IPS-20b (cell line): ENCODE measurements around the gene ZNF668.

Experiments used
- H3K27ac ChIP-seq: one replicate; pipeline ENCODE4 v1.5.1; 2013; ENCODE audit warnings: low read length
- H3K27me3 ChIP-seq: 2 replicates; pipeline ENCODE4 v1.6.1; 2013; ENCODE audit warnings: mild to moderate bottlenecking, low read length, inconsistent platforms; ENCODE audit not compliant: insufficient read depth
- H3K36me3 ChIP-seq: 2 replicates; pipeline ENCODE4 v1.6.1; 2013; ENCODE audit warnings: low read depth, mild to moderate bottlenecking, inconsistent platforms, low read length, moderate library complexity; ENCODE audit not compliant: insufficient read depth
- H3K4me1 ChIP-seq: 2 replicates; pipeline ENCODE4 v1.6.1; 2013; ENCODE audit warnings: mild to moderate bottlenecking, control low read depth, inconsistent platforms, low read length, moderate library complexity; ENCODE audit not compliant: insufficient read depth
- H3K4me3 ChIP-seq: 2 replicates; pipeline ENCODE4 v1.5.1; 2013; ENCODE audit warnings: mild to moderate bottlenecking, low read length, inconsistent platforms
- H3K9ac ChIP-seq: 2 replicates; pipeline ENCODE4 v1.6.1; 2013; ENCODE audit warnings: low read depth, mild to moderate bottlenecking, inconsistent platforms, low read length, moderate library complexity
- H3K9me3 ChIP-seq: 2 replicates; pipeline ENCODE4 v1.6.1; 2013; ENCODE audit warnings: mild to moderate bottlenecking, low read depth, low read length, inconsistent platforms; ENCODE audit not compliant: insufficient read depth

Gene ZNF668

GRCh38 chr16:31083981-31084380, 9.9 kb upstream of the ZNF668 start:
- no peak overlapping the region for H3K27ac ChIP-seq

GRCh38 chr16:31083556-31083955, 9.5 kb upstream of the ZNF668 start:
- Histone ChIP-seq H3K36me3 (peaks cover 44% of the 10 kb centered on the region), H3K27ac (no peak overlapping the region), H3K27me3 (no peaks in the 10 kb centered on the region), H3K4me1 (no peaks in the 10 kb centered on the region), H3K9ac (no peak overlapping the region), H3K9me3 (no peaks in the 10 kb centered on the region), H3K4me3 (no peak overlapping the region)

More at GRCh38 chr16:31083981-31084380, 9.9 kb upstream of the ZNF668 start:
- Histone ChIP-seq H3K4me1 (no peaks in the 10 kb centered on the region), H3K36me3 (peaks cover 43% of the 10 kb centered on the region), H3K27me3 (no peaks in the 10 kb centered on the region), H3K9me3 (no peaks in the 10 kb centered on the region), H3K9ac (no peak overlapping the region), H3K4me3 (no peak overlapping the region)

GRCh38 chr16:31083081-31083480, 9.0 kb upstream of the ZNF668 start:
- Histone ChIP-seq H3K9me3 (no peaks in the 10 kb centered on the region), H3K27me3 (no peaks in the 10 kb centered on the region), H3K4me1 (no peaks in the 10 kb centered on the region), H3K36me3 (peaks cover 49% of the 10 kb centered on the region), H3K4me3 (no peak overlapping the region), H3K9ac (no peak overlapping the region), H3K27ac (no peak overlapping the region)

- Histone ChIP-seq H3K9me3 (no peaks in the 10 kb centered on the region), H3K27ac (no peak overlapping the region), H3K4me1 (no peaks in the 10 kb centered on the region), H3K36me3 (peaks cover 55% of the 10 kb centered on the region), H3K27me3 (no peaks in the 10 kb centered on the region), H3K4me3 (no peak overlapping the region), H3K9ac (no peak overlapping the region)
These were observed 8.5 kb upstream of the ZNF668 start for GRCh38 chr16:31082368-31083045.

- Histone ChIP-seq H3K27me3 (no peaks in the 10 kb centered on the region), H3K9me3 (no peaks in the 10 kb centered on the region), H3K9ac (no peak overlapping the region), H3K36me3 (peaks cover 63% of the 10 kb centered on the region), H3K4me1 (no peaks in the 10 kb centered on the region), H3K4me3 (no peak overlapping the region), H3K27ac (no peak overlapping the region)
These were observed 7.7 kb upstream of the ZNF668 start for GRCh38 chr16:31081428-31082351.

- Histone ChIP-seq H3K9ac (no peak overlapping the region), H3K9me3 (no peaks in the 10 kb centered on the region), H3K27me3 (no peaks in the 10 kb centered on the region), H3K27ac (no peak overlapping the region), H3K36me3 (peaks cover 70% of the 10 kb centered on the region), H3K4me1 (no peaks in the 10 kb centered on the region), H3K4me3 (no peak overlapping the region)
These were observed 6.8 kb upstream of the ZNF668 start for GRCh38 chr16:31080756-31081419.

GRCh38 chr16:31080035-31080629, 6.1 kb upstream of the ZNF668 start:
- no peak overlapping the region for H3K27ac ChIP-seq
- H3K4me3 ChIP-seq: no peak overlapping the region
- H3K4me1 ChIP-seq: no peaks in the 10 kb centered on the region
- H3K36me3 ChIP-seq: peaks cover 70% of the 10 kb centered on the region
- no peaks in the 10 kb centered on the region for H3K27me3 ChIP-seq
- H3K9ac ChIP-seq: no peak overlapping the region
- no peaks in the 10 kb centered on the region for H3K9me3 ChIP-seq

- Histone ChIP-seq H3K36me3 (peaks cover 70% of the 10 kb centered on the region), H3K27ac (no peak overlapping the region), H3K4me1 (no peaks in the 10 kb centered on the region), H3K4me3 (no peak overlapping the region), H3K9ac (no peak overlapping the region), H3K9me3 (no peaks in the 10 kb centered on the region), H3K27me3 (no peaks in the 10 kb centered on the region)
These were observed 5.4 kb upstream of the ZNF668 start for GRCh38 chr16:31079342-31079944.

GRCh38 chr16:31078597-31079341, 4.7 kb upstream of the ZNF668 start:
- peaks cover 70% of the 10 kb centered on the region for H3K36me3 ChIP-seq

GRCh38 chr16:31077592-31078396, 3.8 kb upstream of the ZNF668 start:
- peaks cover 65% of the 10 kb centered on the region for H3K36me3 ChIP-seq
- H3K4me1 ChIP-seq: no peaks in the 10 kb centered on the region
- no peaks in the 10 kb centered on the region for H3K27me3 ChIP-seq
- no peaks in the 10 kb centered on the region for H3K9me3 ChIP-seq
- H3K27ac ChIP-seq: no peak overlapping the region
- H3K4me3 ChIP-seq: no peak overlapping the region
- no peak overlapping the region for H3K9ac ChIP-seq

More at GRCh38 chr16:31078597-31079341, 4.7 kb upstream of the ZNF668 start:
- Histone ChIP-seq H3K9ac (no peak overlapping the region), H3K9me3 (no peaks in the 10 kb centered on the region), H3K27me3 (no peaks in the 10 kb centered on the region), H3K4me3 (no peak overlapping the region), H3K27ac (no peak overlapping the region), H3K4me1 (no peaks in the 10 kb centered on the region)
